Fibroblast of skin of right quadriceps (primary cell): ENCODE results near the gene SELENOF.
"Not testable (repeated sequence)": the region's sequence is repeated elsewhere in the genome, so short reads cannot be mapped to it uniquely, and the experiment has no call there.

Source experiments
- DNase-seq: peaks from one replicate; pipeline ENCODE4 v3.0.0-alpha.2; 2013

The SELENOF gene

DNA sequence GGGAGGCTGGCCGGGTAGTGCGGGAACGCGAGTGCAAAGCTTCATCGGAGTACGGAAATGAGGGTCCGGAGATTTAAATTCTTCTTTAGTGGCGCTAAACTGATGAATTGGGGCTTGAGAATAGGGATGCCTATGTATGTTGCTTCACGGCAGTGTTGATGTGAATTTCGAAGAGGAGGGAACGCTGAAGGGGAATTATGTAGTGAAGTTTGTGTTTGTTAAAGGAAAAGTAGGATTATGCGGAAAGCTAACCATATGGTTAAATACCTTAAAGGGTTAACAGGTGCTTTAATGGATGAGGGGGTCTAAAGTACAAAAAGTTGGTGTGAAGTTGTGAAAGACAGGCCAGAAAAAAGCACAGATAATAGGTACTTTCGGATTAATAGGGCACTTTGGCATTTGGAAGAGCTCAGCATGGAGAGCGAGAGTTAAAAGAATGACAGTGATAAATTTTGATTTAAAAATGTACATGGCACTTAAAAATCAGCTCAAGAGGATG, 1.9 kb upstream of the SELENOF start:
- no peak for DNase-seq

DNA sequence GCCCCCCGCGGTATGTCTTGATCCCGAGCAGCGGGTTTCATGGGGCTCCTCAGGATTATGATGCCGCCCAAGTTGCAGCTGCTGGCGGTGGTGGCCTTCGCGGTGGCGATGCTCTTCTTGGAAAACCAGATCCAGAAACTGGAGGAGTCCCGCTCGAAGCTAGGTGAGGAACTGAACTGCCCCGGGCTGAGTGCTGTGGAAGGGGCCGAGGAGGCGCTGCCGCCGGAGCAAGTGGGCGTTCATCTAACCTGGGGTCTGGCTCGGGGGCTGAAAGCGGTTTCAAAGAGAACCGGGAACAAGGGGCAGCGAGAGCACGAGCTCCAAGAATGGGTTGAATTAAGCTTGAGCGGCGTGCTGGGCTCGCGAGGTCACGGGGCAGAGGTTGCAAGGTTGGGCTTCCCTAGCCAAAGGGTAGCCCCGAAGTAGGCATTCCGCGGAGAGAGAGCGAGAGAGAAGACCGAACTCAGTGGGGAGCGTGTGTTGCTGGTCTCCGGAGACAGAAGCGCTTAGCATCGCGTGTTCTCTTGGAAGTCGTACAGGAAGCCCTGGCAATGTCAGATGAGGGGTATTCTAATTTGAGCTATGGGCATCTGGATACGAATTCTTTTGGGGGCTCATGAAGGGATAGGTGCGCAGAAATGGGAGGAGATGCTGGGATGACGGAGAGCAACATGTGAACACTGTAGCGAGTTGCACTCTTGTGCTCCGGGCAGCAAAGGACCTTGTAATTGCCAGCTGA, 1.2 kb upstream of the SELENOF start:
- DNase-seq = peak; percentile 45

DNA sequence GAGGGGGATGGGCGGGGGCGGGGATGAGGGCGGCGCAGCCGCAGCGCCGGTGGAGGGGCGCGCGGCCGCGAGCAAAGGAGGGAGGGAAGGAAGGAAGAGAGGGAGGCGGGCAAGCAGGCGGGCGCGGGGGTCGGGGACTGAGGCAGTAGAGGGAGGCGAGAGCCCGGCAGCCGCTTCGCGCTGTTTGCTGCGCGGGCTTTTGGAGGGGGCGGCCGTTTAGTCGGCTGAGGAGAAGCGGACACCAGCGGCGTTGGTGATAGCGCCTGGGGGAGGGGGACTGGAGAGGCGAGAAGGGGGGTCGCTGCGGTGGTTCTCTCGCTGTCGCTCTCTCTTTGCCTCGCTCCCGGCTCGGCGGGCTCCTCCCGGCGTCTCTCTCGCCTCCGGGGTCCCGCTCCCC, 673 bp upstream of the SELENOF start, which contains the start of gene HS2ST1:
HS2ST1 (plus strand) TSS at position 35 of the 397 bp plus-strand sequence.
- no peak for DNase-seq

DNA sequence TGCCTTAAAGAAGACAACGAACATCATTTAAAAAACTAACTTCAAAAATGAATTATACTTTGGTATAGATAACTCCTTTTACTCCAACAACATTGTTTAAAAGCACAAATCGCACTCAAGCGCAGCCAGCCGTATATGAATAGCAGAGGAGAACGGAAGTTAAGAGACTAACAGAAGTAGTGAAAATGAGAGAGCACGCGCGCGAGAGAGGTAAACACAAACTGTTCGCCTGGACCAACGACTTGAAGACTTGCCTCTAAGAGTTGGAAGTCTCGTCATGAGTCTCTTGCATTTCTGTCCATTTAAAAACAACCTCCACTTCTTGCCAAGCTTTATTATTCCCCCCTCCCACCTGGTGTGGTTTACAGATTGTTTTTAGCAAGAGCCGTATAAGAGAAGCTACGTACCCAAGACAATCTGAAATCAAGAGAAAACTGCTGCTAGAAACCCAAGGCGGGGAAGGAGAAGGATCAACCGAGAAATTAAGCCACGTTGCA, 479 bp downstream of the SELENOF start:
- peak; percentile 31 for DNase-seq

DNA sequence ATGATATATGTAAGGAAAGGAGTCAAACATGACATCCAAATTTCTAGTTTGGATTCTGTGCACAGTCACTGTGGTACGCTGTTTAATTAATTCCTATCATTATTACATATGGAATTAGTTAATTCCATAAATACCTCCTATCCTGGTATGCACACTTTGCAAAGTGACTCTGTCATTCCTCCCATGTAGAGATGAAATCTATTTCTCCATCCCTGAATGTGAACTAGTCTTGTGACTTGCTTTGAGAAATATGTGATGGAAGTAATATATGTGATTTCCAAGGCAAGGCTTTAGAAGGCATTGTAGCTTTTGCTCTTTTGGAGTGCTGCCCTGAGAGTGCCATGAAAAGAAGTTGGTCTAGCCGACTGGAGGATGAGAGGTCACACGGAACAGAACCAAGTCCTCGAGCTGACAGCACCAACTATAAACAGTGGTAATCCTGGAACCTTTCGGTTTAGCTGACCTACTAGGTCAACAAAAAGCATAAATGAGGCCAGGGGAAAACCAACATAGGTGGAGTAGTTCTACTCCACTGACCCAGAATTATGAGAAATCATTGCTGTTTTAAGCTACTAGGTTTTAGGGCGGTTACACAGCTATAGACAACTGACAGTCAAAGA, 1.5 kb downstream of the SELENOF start:
- peak; percentile 32 for DNase-seq

DNA sequence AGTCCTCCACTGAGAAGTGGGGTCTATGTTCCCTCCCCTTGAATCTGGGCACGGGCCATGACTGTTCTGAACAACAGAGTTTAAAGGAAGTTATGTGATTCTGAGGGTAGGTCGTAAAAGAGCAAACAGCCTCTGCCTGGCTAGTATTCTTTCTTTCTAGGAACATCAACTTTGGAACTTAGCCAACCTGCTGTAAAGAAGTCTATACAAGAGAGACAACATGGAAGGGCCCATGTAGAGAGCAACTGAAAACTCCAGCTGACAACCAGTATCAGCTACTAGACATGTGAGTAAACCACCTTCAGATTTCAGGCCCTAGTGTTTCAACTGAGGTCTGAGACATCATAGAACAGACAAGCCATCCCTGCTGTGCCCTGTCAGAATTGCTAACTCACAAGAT, 7.5 kb downstream of the SELENOF start:
- DNase-seq = peak; percentile 6

DNA sequence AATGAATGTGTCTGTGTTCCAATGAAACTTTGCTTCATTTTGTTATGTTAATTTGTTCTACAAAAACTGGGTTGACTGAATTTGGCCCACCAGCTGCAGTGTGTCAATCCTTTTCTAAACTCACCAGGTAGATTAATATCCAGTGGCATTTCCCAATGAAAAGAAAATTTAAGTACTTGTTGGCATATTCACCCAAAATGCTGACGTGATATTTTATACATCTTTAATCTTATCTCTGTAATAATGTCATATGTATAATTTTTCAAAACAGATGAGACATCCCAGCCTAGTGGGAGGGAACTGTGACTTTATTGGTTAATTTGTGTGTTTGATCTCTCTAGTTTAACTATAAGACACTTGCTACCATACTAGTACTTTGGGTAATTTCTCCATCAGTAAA, 8.1 kb downstream of the SELENOF start:
- no peak for DNase-seq

DNA sequence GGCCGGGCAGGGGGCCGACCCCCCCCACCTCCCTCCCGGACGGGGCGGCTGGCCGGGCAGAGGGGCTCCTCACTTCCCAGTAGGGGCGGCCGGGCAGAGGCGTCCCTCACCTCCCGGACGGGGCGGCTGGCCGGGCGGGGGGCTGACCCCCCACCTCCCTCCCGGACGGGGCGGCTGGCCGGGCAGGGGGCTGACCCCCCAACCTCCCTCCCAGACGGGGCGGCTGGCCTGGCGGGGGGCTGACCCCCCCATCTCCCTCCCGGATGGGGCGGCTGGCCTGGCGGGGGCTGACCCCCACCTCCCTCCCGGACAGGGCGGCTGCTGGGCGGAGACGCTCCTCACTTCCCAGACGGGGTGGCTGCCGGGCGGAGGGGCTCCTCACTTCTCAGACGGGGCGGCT, 14.5 kb downstream of the SELENOF start:
- DNase-seq = not testable (repeated sequence)

DNA sequence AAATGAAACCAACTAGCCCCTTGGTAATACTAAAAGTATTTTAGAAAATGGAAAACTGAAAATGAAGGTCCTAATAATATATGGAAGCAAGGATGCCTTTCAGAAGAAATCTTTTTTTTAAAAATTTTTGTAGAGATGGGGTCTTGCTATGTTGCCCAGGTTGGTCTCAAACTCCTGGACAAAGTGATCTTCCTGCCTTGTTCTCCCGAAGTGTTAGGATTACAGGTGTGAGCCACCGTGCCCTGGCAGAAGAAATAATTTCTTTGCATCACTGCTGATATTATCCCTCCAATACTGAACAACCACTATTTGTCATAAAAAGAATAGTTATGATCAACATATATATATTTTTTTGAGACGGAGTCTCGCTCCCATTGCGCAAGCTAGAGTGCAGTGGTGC, 25.6 kb downstream of the SELENOF start:
- no peak for DNase-seq

DNA sequence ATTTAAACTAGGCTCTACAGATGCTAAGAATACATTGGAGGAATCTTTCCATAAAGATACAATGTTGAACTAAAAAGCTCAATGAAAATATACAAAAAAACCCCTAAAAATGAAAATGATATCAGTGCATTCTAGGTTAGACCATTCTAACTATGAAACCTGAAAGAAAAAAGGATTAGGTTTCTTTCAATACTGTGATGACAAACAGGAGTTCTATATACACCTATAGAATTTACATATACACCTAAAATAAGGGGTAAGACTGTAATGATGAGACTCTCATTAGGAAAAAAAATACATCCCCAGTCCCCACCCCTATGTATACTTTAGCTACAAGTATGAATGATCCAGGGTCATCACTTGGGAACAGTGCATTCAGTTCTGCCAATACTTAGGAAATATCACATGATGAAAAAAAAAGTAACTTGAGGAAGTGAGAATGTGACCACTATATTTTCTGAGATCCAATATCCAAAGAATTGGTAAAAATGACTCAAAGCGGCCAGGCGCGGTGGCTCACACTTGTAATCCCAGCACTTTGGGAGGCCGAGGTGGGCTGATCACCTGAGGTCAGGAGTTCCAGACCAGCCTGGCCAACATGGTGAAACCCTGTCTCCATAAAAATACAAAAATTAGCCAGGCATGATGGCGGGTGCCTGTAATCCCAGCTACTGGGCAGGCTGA, 26.3 kb downstream of the SELENOF start:
- DNase-seq = no peak

DNA sequence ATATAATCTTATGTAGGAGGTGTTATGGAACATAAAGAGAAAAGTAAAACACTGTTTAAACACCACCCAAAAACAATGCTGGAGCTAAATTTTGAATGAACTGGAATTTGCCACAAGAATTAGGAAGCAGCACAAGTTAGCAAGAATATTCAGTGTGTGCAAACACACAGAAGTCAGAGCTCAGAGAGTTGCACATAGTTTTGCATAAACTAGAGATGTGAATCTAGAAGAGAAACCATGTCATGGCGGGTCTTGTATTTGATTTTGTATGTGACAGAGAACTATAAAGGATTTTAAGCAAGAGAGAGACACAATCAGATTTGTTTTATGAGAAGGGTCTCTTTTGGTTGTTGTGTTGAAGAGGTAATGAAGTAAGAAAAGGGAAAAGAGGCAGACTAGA, 38.2 kb downstream of the SELENOF start:
- DNase-seq = no peak

DNA sequence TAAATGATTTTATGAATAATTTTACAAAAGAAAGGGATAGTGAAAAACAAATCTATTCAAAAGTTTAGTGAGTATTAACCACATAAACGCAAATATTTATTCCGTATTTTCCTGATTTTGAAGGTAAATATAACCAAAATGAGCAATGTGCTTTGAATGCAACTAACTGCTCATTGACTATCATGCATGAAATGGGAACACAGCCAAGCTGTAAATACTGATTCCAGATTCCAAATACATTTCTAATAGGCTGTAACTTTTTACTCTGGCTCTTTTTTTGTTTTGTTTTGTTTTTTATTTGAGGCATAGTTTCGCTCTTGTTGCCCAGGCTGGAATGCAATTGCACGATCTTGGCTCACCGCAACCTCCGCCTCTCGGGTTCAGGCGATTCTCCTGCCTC, 41.8 kb downstream of the SELENOF start:
- DNase-seq = peak; percentile 44

DNA sequence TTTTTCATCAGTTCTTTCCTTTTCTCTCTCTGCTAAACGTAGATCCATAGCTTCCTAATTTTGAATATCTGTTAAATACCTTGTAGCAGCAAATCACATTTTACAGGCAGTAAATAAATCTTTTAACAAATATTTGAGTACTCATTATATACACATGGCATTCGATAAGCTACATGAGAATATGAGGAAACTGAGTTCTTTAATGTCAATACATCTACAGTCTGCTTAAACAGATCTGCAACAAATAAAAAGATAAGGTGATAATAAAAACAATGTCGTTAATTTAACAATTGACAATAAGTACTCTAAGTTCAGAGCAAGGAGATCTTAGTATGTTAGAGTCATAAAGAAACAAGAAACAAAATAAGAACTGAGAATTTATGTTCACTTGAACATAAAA, 42.9 kb downstream of the SELENOF start:
- no peak for DNase-seq

DNA sequence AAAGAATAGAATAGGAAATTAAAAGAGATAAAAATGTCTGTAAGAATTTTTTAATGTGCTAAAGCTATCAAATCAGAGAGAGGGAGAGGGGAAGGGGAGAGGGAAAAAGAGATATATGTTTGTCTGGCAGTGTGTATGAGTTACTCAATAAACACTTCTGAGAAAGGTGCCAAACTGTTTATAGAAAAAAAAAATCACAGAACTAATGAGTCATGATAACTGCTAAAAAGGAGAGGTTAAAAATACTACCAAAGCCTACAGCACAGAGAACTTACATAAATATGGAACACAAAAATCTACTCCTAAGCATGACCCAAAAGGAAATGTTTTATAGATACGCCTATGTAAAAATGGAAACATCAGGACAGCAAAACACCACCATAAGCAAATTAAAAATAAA, 45.4 kb downstream of the SELENOF start:
- peak; percentile 8 for DNase-seq

DNA sequence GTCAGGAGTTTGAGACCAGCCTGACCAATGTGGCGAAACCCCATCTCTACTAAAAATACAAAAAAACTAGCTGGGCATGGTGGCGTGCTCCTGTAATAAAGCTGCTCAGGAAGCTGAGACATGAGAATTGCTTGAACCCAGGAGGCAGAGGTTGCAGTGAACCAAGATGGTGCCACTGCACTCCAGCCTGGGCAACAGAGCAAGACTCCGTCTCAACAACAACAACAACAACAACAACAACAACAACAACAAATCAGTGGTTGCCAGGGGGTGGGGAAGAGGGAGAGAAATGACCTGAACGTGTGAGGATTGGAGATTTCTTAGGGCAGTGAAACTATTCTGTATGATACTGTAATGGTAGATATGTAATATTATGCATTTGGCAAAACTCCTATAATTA, 46.6 kb downstream of the SELENOF start:
- DNase-seq = not testable (repeated sequence)

DNA sequence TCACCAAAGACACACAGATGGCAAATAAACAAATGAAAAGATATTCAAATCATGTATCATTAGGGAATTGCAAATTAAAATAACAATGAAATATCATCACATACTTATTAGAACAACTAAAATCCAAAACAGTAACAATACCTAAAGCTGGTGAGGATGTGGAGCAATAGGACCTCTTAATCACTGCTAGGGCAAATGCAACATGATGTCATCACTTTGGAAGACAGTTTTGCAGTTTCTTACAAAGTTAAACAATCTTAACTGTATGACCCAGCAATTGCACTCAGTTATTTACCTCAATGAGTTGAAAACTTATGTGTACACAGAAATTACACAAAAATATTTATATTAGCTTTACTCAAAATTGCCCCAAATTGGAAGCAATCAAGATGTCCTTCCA, 47.3 kb downstream of the SELENOF start:
- peak; percentile 33 for DNase-seq

DNA sequence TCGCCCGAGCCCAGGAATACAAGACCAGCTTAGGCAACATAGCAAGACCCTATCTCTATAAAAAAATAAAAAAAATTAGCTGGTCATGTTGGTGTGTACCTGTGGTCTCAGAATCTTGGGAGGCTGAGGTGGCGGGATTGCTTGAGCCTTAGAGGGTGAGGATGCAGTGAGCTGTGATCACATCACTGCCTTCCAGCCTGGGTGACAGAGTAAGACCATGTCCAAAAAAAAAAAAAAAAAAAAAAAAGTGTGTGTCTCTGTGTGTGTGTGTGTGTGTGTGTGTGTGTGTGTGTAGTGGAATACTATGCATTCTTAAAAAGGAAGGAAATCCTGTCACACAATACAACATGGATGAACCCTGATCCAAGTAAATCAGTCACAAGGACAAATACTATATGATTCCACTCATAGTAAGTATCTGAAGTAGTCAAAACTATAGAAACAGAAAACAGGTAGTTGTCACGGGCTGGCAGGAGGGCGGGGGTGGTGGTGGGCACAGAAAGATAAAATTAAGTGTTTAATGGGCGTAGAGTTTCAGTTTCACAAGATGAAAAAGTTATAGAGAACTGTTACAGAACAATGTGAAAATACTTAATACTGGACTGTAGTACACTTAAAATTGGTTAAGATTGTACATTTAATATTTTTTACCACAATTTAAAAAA, 47.8 kb downstream of the SELENOF start:
- DNase-seq = no peak

DNA sequence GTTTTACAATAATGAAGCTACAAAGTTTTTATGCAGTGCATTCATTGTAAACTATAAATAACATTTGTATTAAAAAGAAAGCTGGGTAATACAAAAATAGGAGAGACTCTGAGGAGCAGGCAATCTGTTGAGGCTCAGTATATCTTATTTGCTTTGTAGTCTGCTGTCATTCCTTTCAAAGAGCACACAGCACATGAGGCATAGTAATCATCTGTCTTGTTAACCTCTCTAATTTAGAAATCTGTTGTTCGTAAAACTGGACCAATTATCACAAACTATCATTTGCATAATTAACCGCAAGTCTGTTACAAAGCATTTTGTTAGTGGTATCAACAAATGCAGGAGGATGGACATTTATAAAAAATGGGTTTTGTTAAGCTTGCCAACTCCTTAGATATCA, 51.0 kb downstream of the SELENOF start:
- no peak for DNase-seq

DNA sequence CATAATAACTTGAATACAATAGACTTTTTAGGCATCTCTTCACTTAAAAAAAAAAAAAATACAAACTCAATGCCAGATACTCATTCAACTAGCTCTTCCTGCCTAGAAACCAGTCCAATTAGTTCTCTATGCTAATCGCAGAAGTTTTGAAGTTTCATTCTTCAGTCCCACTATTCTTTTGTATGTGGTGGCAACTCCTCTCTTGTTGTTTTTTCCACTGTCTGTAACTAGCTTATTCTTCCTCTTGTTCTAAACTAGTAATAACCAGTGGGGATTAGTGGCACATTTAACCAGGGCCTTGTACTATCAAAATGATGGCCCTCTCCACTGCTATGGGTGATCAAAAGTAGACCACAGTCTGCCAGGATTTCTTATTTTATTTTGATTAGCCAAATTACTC, 52.5 kb downstream of the SELENOF start:
- DNase-seq = no peak

DNA sequence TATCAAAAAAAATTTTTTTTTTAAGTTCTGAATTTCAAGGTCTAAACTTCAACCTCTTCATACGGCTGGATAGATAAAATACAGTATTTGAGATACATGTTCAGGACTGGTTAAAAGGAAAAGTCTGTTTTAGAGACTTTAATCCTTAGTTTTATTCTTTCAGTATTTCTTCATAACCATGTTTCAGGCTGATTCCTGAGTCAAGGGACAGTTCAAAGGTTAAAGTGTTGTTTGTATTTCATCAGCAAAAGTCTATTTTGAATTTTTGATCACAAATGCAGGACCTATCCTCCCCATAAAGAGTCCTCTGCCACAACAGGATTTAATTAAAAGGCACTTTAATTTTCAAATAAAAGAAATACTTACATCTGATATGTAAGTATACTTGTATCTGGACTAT, 53.5 kb downstream of the SELENOF start:
- DNase-seq = no peak

DNA sequence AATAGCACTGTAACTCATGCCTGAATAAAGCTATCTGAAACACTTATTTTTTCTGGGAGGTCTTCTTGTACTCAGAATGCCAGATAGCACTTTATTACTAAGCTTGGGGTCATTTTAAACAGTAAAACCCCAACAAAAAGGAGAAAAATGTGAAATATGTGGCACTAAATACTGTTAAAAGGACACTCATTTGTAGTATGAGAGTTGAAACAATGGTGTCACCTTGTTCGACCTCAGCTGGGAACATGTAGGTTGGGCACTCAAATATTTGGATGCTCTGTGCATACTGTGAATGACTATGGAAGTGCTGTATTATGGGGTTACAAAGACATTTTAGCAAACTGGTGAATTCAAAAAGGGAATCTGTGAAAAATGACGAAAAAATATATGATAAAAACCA, 53.9 kb downstream of the SELENOF start:
- DNase-seq = no peak

DNA sequence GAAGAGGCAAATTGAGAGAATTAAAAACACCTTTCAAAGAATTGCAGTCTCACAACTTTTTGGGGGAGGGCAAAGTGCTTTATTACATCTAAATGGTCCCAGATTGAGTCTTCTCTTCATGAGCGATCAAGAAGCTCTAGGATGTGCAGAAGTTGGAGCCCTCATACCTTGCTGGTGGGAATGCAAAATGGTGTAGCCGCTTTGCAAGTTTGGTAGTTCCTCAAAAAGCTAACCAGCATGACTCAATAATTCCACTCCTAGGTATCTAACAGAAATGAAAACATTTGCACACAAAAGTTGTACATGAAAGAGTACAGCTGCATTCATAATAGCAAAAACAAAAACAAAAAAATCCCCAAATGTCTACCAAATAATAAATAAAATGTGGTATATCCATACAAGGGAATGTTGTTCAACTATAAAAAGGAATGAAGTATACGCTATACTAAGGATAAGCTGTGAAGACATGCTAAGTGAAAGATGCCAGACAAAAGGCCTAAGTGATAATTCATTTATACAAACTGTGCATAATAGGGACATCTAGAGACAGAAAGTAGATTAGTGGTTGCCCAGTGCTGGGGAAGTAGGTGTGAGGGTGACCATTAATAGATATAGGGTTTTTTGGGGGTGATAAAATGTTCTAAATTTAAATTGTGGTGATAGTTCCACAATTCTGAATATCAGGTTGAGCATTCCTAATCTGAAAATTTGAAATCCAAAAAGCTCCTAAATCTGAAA, 55.2 kb downstream of the SELENOF start:
- no peak for DNase-seq

DNA sequence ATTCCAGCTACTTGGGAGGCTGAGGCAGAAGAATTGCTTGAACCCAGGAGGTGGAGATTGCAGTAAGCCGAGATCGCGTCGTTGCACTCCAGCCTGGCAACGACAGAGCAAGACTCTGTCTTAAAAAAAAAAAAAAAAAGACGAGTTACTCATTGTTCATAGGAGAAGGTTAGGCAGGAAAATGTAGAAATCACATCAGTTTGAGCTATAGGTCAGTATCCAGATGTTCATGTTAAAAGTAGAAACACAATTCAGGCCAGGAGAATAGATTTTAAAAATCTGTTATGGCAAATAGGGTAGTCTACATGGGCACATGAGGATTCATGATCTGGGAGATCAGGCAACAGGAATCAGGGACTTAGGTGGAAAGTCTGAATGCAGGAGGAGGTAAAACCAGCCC, 57.7 kb downstream of the SELENOF start:
- DNase-seq = no peak
